MCF 10A (cell line): ENCODE results near the gene EOGT. TPM values are rescaled to one million over a fixed set of nuclear protein-coding genes. Genes with fewer than 3 reads are reported as not detected.

Experiments used
- BruUV-seq: library from RNA; stranded (reverse); fragments of 400-500 nt; replicated peaks from 2 replicates; lab custom pipeline; 2021; lab: Mats Ljungman, UMichigan
- CTCF ChIA-PET: fragments of 300-600 bp; sonication (Branson Sonifier 250); formaldehyde crosslinking; extraction: SDS; loops from one replicate; lab custom pipeline; 2021; ENCODE audit warnings: antibody characterized with exemption, inconsistent platforms; lab: Yijun Ruan, JAX
- POLR2A ChIA-PET: fragments of 300-600, 350-650 bp; sonication (Branson Sonifier 250); formaldehyde crosslinking; extraction: SDS; loops from one replicate; lab custom pipeline; 2020; ENCODE audit warnings: antibody characterized with exemption, inconsistent platforms; lab: Yijun Ruan, JAX
- DNase-seq: peaks from one replicate; pipeline ENCODE4 v3.0.0-alpha.2; 2018; ENCODE audit not compliant: unreplicated experiment
- H3K27ac Mint-ChIP-seq: one replicate; pipeline ENCODE4 v1.8.0; 2022; ENCODE audit warnings: mild to moderate bottlenecking, low read depth, mixed read lengths; ENCODE audit not compliant: unreplicated experiment
- H3K27me3 Mint-ChIP-seq: one replicate; pipeline ENCODE4 v1.8.0; 2022; ENCODE audit warnings: mixed read lengths; ENCODE audit not compliant: insufficient read depth, unreplicated experiment
- H3K36me3 Mint-ChIP-seq: one replicate; pipeline ENCODE4 v1.8.0; 2022; ENCODE audit warnings: mild to moderate bottlenecking, moderate library complexity, mixed read lengths; ENCODE audit not compliant: insufficient read depth, unreplicated experiment
- H3K4me1 Mint-ChIP-seq: one replicate; pipeline ENCODE4 v1.8.0; 2022; ENCODE audit warnings: mixed read lengths; ENCODE audit not compliant: insufficient read depth, unreplicated experiment
- H3K4me3 Mint-ChIP-seq: one replicate; pipeline ENCODE4 v1.8.0; 2022; ENCODE audit warnings: mild to moderate bottlenecking, moderate library complexity, mixed read lengths; ENCODE audit not compliant: unreplicated experiment
- H3K9me3 Mint-ChIP-seq: one replicate; pipeline ENCODE4 v1.8.0; 2022; ENCODE audit warnings: mixed read lengths; ENCODE audit not compliant: unreplicated experiment
- CTCF ChIP-seq: fragments of 200-600 bp; IDR thresholded peaks from one replicate; pipeline ENCODE4 v1.8.0; 2022; ENCODE audit warnings: antibody characterized with exemption, mild to moderate bottlenecking; ENCODE audit not compliant: unreplicated experiment
- intact Hi-C: fragments of 100-400 bp; cut with micrococcal nuclease; formaldehyde crosslinking; loops from 2 replicates; pipeline ENCODE4 v1.14.1; 2022
- total RNA-seq: library from RNA; stranded (reverse); gene quantifications from 2 replicates; pipeline ENCODE4 v1.2.3, GENCODE V29; 2022

The EOGT gene
- total RNA-seq, 1 experiment from 2014 or later, result 40.9 TPM

- H3K9me3 Mint-ChIP-seq, result no peaks in the 10 kb centered on the region
- H3K27ac Mint-ChIP-seq, result no peak overlapping the region
- POLR2A ChIA-PET, result no interaction called here
- no peaks in the 10 kb centered on the region for H3K27me3 Mint-ChIP-seq
- no TSS peak for BruUV-seq
- CTCF ChIA-PET, result no interaction called here
- no peak for DNase-seq
- H3K4me1 Mint-ChIP-seq, result peaks cover 17% of the 10 kb centered on the region
- no peak overlapping the region for H3K4me3 Mint-ChIP-seq
- no peak for TF ChIP-seq CTCF
- peaks cover 66% of the 10 kb centered on the region for H3K36me3 Mint-ChIP-seq
- intact Hi-C loops, result no loop called here
Measured at GRCh38 chr3:69008980-69009379, 4.5 kb downstream of the EOGT start.

DNA sequence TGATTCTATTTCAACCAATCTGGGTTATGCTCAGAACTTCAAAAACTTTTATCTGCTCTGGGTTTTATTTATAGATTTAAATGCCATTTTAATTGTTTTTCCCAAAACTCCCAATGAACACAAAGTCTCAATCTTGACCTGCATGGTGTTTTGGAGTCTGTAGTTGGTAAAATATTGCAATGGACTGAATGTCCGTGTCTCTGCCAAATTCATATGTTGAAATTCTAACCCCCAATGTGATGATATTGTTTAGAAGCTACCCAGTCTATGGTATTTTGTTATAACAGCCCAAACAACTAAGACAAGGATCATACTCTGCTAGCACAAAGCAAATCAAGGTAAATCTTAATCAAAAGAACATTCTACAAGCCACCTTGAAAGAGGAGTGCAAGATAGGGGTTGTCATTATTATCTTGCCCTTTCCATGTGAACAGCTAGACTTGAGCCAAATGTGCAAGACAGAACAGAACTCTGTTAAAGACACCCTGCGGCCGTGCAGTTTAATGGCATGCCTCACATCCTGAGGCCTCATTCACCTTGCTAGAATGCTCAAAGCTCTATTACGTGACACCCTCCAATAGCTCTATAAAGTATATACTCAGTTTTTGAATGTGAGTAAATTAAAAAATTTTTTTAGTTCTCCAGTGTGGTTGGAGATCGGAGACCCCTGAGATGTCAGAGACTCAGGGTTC lies 7.5 kb downstream of the EOGT start:
- H3K27ac Mint-ChIP-seq, result no peak overlapping the region
- H3K4me1 Mint-ChIP-seq, result peaks cover 12% of the 10 kb centered on the region
- POLR2A ChIA-PET, result interaction anchor here (0.6 to 1.3 kb wide), 2 partner anchors 8 to 76 kb away, joined by 3 to 4 read pairs; partner anchors contain the start of gene EOGT
- H3K27me3 Mint-ChIP-seq, result no peaks in the 10 kb centered on the region
- intact Hi-C loops, result no loop called here
- BruUV-seq, result no TSS peak
- peaks cover 86% of the 10 kb centered on the region for H3K36me3 Mint-ChIP-seq
- no peak for TF ChIP-seq CTCF
- CTCF ChIA-PET, result interaction anchor here (0.7 to 0.9 kb wide), 2 partner anchors 8 to 942 kb away, joined by 3 to 5 read pairs; partner anchors contain the start of gene EOGT
- H3K4me3 Mint-ChIP-seq, result no peak overlapping the region
- no peaks in the 10 kb centered on the region for H3K9me3 Mint-ChIP-seq
- DNase-seq, result no peak

- H3K9me3 Mint-ChIP-seq, result no peaks in the 10 kb centered on the region
- no peaks in the 10 kb centered on the region for H3K27me3 Mint-ChIP-seq
- BruUV-seq, result no TSS peak
- ChIA-PET POLR2A (interaction anchor here (0.6 to 1.3 kb wide), 2 partner anchors 8 to 77 kb away, joined by 3 to 4 read pairs; partner anchors contain the start of gene EOGT), CTCF (interaction anchor here (0.7 to 0.9 kb wide), 2 partner anchors 9 to 943 kb away, joined by 3 to 5 read pairs; partner anchors contain the start of gene EOGT)
- peaks cover 83% of the 10 kb centered on the region for H3K36me3 Mint-ChIP-seq
- TF ChIP-seq CTCF, result no peak
- no peak overlapping the region for H3K27ac Mint-ChIP-seq
- peaks cover 6% of the 10 kb centered on the region for H3K4me1 Mint-ChIP-seq
- intact Hi-C loops, result no loop called here
- H3K4me3 Mint-ChIP-seq, result no peak overlapping the region
- no peak for DNase-seq
Measured at GRCh38 chr3:69005071-69005790, 8.3 kb downstream of the EOGT start.

- H3K4me3 Mint-ChIP-seq, result no peak overlapping the region
- no peaks in the 10 kb centered on the region for H3K9me3 Mint-ChIP-seq
- CTCF ChIA-PET, result no interaction called here
- intact Hi-C loops, result no loop called here
- POLR2A ChIA-PET, result interaction anchor here (3.2 kb wide), 1 partner anchor 9 kb away, joined by 11 read pairs; the partner anchor contains the start of gene EOGT
- BruUV-seq, result no TSS peak
- no peak overlapping the region for H3K27ac Mint-ChIP-seq
- no peaks in the 10 kb centered on the region for H3K27me3 Mint-ChIP-seq
- TF ChIP-seq CTCF, result no peak
- no peak for DNase-seq
- peaks cover 85% of the 10 kb centered on the region for H3K36me3 Mint-ChIP-seq
- no peaks in the 10 kb centered on the region for H3K4me1 Mint-ChIP-seq
Measured at GRCh38 chr3:69004138-69004537, 9.3 kb downstream of the EOGT start.
